IPS-20b (cell line): ENCODE data around the gene FAM20B.
"Not testable (repeated sequence)": the region's sequence is repeated elsewhere in the genome, so short reads cannot be mapped to it uniquely, and the experiment has no call there.

ENCODE experiments used
- H3K27ac ChIP-seq: one replicate; pipeline ENCODE4 v1.5.1; 2013; ENCODE audit warnings: low read length
- H3K27me3 ChIP-seq: 2 replicates; pipeline ENCODE4 v1.6.1; 2013; ENCODE audit warnings: mild to moderate bottlenecking, low read length, inconsistent platforms; ENCODE audit not compliant: insufficient read depth
- H3K36me3 ChIP-seq: 2 replicates; pipeline ENCODE4 v1.6.1; 2013; ENCODE audit warnings: low read depth, mild to moderate bottlenecking, inconsistent platforms, low read length, moderate library complexity; ENCODE audit not compliant: insufficient read depth
- H3K4me1 ChIP-seq: 2 replicates; pipeline ENCODE4 v1.6.1; 2013; ENCODE audit warnings: mild to moderate bottlenecking, control low read depth, inconsistent platforms, low read length, moderate library complexity; ENCODE audit not compliant: insufficient read depth
- H3K4me3 ChIP-seq: 2 replicates; pipeline ENCODE4 v1.5.1; 2013; ENCODE audit warnings: mild to moderate bottlenecking, low read length, inconsistent platforms
- H3K9ac ChIP-seq: 2 replicates; pipeline ENCODE4 v1.6.1; 2013; ENCODE audit warnings: low read depth, mild to moderate bottlenecking, inconsistent platforms, low read length, moderate library complexity
- H3K9me3 ChIP-seq: 2 replicates; pipeline ENCODE4 v1.6.1; 2013; ENCODE audit warnings: mild to moderate bottlenecking, low read depth, low read length, inconsistent platforms; ENCODE audit not compliant: insufficient read depth

The FAM20B gene

GRCh38 chr1:179039502-179040174 is 13.9 kb downstream of the FAM20B start:
- H3K27me3 ChIP-seq, H3K27ac ChIP-seq, H3K9me3 ChIP-seq, H3K36me3 ChIP-seq, H3K9ac ChIP-seq, H3K4me1 ChIP-seq, H3K4me3 ChIP-seq: not testable (repeated sequence)

DNA sequence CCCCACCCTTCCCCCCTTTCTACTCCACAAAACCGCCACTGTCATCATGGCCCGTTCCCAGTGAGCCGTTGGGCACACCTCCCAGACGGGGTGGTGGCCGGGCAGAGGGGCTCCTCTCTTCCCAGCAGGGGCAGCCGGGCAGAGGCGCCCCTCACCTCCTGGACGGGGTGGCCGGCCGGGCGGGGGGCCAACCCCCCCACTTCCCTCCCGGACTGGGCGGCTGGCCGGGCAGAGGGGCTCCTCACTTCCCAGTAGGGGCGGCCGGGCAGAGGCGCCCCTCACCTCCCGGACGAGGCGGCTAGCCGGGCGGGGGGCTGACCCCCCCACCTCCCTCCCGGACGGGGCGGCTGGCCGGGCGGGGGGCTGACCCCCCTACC is 14.5 kb downstream of the FAM20B start:
- H3K27ac ChIP-seq, H3K27me3 ChIP-seq, H3K4me3 ChIP-seq, H3K36me3 ChIP-seq, H3K9me3 ChIP-seq, H3K4me1 ChIP-seq, H3K9ac ChIP-seq: not testable (repeated sequence)

DNA sequence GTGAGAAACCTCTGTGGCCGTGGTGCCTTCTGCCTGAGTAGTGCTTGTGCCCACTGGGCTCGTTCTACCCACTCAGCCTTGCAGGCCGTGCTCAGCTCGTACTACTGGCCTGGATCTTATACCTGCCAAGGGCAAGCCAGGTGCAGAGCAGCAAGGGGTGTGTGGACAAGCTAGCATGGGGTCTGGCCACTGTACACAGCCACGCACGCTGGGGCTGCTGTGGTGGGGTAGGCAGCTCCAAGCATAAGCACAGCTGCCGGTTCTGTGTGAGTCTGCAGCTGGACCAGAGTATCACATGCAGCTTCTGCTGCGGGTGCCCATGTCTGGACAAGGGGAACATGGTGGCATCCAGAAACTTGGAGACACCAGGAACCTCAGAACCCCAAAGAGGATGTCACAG is 16.4 kb downstream of the FAM20B start:
- Histone ChIP-seq H3K36me3 (0 out of 2 replicates have a peak, but pooled peaks cover 4% of the 10 kb centered on the region), H3K27me3 (no peaks in the 10 kb centered on the region), H3K4me1 (no peaks in the 10 kb centered on the region), H3K9ac (no peak overlapping the region), H3K4me3 (no peak overlapping the region), H3K27ac (no peak overlapping the region), H3K9me3 (no peaks in the 10 kb centered on the region)

GRCh38 chr1:179042700-179043099 is 17.0 kb downstream of the FAM20B start:
- H3K9me3 ChIP-seq = no peaks in the 10 kb centered on the region
- no peak overlapping the region for H3K4me3 ChIP-seq
- H3K9ac ChIP-seq = no peak overlapping the region
- 0 out of 2 replicates have a peak, but pooled peaks cover 4% of the 10 kb centered on the region for H3K36me3 ChIP-seq
- no peaks in the 10 kb centered on the region for H3K4me1 ChIP-seq
- no peaks in the 10 kb centered on the region for H3K27me3 ChIP-seq
- H3K27ac ChIP-seq = no peak overlapping the region

- Histone ChIP-seq H3K9ac (no peak overlapping the region), H3K4me3 (no peak overlapping the region), H3K27me3 (no peaks in the 10 kb centered on the region), H3K9me3 (no peaks in the 10 kb centered on the region), H3K4me1 (no peaks in the 10 kb centered on the region), H3K27ac (no peak overlapping the region), H3K36me3 (0 out of 2 replicates have a peak, but pooled peaks cover 4% of the 10 kb centered on the region)
Measured at GRCh38 chr1:179043266-179043665, 17.6 kb downstream of the FAM20B start.

DNA sequence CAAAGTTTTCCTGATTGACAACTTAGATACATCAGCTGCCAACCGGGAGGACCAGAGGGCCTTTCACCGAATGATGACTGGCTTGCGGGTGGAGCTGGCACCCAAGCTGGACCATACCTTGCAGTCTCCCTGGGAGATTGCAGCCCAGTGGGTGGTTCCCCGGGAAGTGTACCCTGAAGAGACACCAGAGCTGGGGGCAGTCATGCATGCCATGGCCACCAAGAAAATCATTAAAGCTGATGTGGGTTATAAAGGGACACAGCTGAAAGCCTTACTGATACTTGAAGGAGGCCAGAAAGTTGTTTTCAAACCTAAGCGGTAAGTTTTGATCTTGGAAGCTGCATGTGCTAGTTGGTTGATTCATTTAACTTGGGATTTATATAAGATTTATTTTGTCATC is 18.2 kb downstream of the FAM20B start:
- Histone ChIP-seq H3K4me1 (no peaks in the 10 kb centered on the region), H3K27ac (no peak overlapping the region), H3K36me3 (0 out of 2 replicates have a peak, but pooled peaks cover 4% of the 10 kb centered on the region), H3K4me3 (no peak overlapping the region), H3K9ac (no peak overlapping the region), H3K9me3 (no peaks in the 10 kb centered on the region), H3K27me3 (no peaks in the 10 kb centered on the region)

DNA sequence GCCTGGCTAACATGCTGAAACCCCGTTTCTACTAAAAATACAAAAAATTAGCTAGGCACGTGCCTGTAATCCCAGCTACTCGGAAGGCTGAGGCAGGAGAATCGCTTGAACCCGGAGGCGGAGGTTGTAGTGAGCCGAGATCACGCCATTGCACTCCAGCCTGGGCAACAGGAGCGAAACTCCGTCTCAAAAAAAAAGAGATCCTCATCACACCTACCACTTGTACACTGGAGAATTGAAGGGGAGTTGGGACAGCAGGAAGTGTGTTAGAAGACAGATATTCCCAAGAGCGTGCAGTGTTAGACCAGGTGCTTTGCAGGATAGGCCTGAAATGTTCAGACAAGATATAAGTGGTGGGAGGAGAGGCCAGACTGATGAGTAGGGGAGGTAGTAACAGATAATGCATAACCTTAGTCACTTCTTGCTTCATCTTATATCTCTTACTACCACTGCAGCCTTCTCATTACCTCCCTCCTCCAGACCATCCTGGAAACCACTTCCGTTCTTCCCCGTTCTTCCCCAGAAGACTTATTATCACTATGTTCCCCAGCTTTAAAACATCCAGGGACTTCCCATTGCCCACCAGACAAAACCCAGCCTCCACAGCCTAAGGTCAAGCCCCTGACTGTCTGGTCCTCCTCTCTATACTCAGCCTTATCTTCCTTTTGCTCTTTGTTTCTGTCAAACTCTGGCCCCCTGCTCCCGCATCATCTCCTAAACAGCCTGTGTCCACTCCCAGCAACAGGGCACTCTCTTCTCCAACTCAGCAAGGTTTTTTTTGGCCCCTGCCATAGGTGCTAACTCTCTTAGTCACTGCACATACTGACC is 21.3 kb downstream of the FAM20B start:
- Histone ChIP-seq H3K9me3 (no peaks in the 10 kb centered on the region), H3K4me1 (no peaks in the 10 kb centered on the region), H3K36me3 (0 out of 2 replicates have a peak, but pooled peaks cover 4% of the 10 kb centered on the region), H3K27me3 (no peaks in the 10 kb centered on the region), H3K4me3 (no peak overlapping the region), H3K9ac (no peak overlapping the region), H3K27ac (no peak overlapping the region)

DNA sequence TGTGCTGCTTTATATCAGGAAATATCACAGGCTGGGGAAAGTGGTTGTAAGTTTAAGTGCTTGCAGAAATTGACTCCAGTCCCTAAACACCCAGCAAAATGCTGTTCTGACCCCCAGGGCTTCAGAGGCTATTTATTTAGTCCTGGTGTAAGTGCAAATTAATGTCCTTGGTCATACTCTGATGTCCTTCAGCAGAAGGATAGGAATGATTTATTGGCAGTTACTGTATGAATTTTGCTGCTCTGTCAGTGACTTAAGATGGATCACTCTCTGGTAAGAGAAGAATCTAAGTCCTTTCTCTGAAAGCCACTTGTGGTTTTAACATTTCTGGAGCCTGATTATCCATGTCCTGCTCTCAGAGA is 21.9 kb downstream of the FAM20B start:
- no peak overlapping the region for H3K27ac ChIP-seq
- no peak overlapping the region for H3K9ac ChIP-seq
- no peak overlapping the region for H3K4me3 ChIP-seq
- H3K27me3 ChIP-seq = no peaks in the 10 kb centered on the region
- 0 out of 2 replicates have a peak, but pooled peaks cover 4% of the 10 kb centered on the region for H3K36me3 ChIP-seq
- no peaks in the 10 kb centered on the region for H3K9me3 ChIP-seq
- H3K4me1 ChIP-seq = no peaks in the 10 kb centered on the region

GRCh38 chr1:179048339-179049124 is 22.8 kb downstream of the FAM20B start:
- Histone ChIP-seq H3K4me1 (no peaks in the 10 kb centered on the region), H3K4me3 (no peak overlapping the region), H3K27ac (no peak overlapping the region), H3K9ac (no peak overlapping the region), H3K27me3 (no peaks in the 10 kb centered on the region), H3K36me3 (0 out of 2 replicates have a peak, but pooled peaks cover 4% of the 10 kb centered on the region), H3K9me3 (no peaks in the 10 kb centered on the region)

DNA sequence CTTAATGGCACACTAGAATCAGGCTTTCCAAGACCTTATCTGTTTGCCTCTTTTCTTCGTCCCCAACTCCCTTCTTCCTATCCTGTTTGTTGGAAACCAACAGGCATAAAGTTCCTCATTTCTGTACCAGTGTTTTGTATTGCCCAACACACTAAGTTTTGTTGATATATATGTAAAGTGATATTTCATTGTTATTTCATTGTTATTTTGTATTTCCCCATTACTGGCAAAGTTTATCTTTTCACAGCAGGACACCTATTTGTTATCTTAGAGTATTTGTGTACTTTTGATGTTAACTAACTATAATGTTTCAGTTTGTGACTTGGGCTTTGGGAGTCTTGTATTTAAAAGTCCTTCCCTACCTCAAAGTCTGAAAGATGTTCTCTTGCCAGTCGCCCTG is 27.1 kb downstream of the FAM20B start:
- no peak overlapping the region for H3K9ac ChIP-seq
- no peaks in the 10 kb centered on the region for H3K9me3 ChIP-seq
- H3K4me3 ChIP-seq = no peak overlapping the region
- H3K27me3 ChIP-seq = no peaks in the 10 kb centered on the region
- no peak overlapping the region for H3K27ac ChIP-seq
- H3K36me3 ChIP-seq = peaks cover 23% of the 10 kb centered on the region; the same call in 1 of the 2 replicates
- no peaks in the 10 kb centered on the region for H3K4me1 ChIP-seq

DNA sequence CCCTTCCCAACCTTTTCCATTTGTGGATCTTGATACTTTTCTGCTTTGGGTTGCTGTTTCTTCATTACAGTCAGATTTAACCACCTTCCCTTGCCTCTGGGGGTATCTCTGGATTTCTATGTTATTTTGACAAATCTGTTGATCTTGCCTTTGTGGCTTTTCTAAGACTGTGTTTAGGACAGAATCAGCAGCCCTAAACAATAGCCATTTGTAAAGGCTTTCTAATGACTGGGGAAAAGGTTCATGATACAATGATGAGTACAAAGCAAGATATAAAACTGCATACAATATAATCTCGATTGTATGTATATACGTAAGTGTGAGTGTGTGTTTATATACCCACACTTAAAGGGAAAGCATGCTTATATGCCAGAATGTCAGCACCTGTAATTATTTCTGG is 27.8 kb downstream of the FAM20B start:
- H3K4me3 ChIP-seq = no peak overlapping the region
- peaks cover 5% of the 10 kb centered on the region for H3K4me1 ChIP-seq
- no peaks in the 10 kb centered on the region for H3K9me3 ChIP-seq
- peaks cover 23% of the 10 kb centered on the region; the same call in 1 of the 2 replicates for H3K36me3 ChIP-seq
- H3K27ac ChIP-seq = no peak overlapping the region
- no peak overlapping the region for H3K9ac ChIP-seq
- no peaks in the 10 kb centered on the region for H3K27me3 ChIP-seq
